Measurements from ENCODE around the gene TREX2. TPM values are rescaled to one million over a fixed set of nuclear protein-coding genes. Genes with fewer than 3 reads are reported as not detected.

TREX2 gene
- total and polyA plus RNA-seq, 2 experiments from 2014 or later: 0.81 to 1.7 TPM

DNA sequence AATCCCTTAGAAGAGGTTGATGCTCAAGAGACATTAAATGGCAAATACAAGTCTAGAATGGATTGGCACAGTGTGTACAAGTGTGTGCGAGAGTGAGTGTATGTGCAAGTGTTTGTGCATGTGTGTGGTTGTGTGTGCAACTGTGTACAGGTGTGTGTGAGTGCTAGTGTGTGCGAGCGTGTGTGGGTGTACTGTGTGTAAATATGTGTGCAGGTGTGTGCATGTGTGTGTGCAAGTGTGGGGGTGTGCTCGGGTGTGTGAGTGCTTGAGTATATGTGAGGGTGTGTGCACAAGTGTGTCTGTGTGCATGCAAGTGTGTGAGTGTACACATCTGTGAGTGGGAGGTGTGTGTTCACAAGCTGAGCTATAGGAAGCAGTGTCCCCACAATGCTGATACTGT is 5.9 kb downstream of the TREX2 start:
- no peak for TF ChIP-seq CREB1 (CRISPR knock-in tag; IDR thresholded peaks at IDR 0.05; ENCODE audit: low read depth)
- no peak for TF ChIP-seq POLR2AphosphoS5 (IDR thresholded peaks at IDR 0.05; ENCODE audit: low read depth)
- TF ChIP-seq EZH2 (IDR thresholded peaks at IDR 0.05; ENCODE audit: low read depth, unreplicated experiment): no peak
- no peak for TF ChIP-seq STAT1 (IDR thresholded peaks at IDR 0.05; ENCODE audit: unreplicated experiment)
- TF ChIP-seq EZH2phosphoT487 (IDR thresholded peaks at IDR 0.05; ENCODE audit: unreplicated experiment): no peak
- TF ChIP-seq, protein P1, sequence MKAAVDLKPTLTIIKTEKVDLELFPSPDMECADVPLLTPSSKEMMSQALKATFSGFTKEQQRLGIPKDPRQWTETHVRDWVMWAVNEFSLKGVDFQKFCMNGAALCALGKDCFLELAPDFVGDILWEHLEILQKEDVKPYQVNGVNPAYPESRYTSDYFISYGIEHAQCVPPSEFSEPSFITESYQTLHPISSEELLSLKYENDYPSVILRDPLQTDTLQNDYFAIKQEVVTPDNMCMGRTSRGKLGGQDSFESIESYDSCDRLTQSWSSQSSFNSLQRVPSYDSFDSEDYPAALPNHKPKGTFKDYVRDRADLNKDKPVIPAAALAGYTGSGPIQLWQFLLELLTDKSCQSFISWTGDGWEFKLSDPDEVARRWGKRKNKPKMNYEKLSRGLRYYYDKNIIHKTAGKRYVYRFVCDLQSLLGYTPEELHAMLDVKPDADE (IDR thresholded peaks at IDR 0.05): no peak
- no peak for TF ChIP-seq ZNF331 (CRISPR knock-in tag; IDR thresholded peaks at IDR 0.05; ENCODE audit: low read depth)
- no peak for TF ChIP-seq JUNB (IDR thresholded peaks at IDR 0.05; ENCODE audit: unreplicated experiment)
- TF ChIP-seq, protein P2, sequence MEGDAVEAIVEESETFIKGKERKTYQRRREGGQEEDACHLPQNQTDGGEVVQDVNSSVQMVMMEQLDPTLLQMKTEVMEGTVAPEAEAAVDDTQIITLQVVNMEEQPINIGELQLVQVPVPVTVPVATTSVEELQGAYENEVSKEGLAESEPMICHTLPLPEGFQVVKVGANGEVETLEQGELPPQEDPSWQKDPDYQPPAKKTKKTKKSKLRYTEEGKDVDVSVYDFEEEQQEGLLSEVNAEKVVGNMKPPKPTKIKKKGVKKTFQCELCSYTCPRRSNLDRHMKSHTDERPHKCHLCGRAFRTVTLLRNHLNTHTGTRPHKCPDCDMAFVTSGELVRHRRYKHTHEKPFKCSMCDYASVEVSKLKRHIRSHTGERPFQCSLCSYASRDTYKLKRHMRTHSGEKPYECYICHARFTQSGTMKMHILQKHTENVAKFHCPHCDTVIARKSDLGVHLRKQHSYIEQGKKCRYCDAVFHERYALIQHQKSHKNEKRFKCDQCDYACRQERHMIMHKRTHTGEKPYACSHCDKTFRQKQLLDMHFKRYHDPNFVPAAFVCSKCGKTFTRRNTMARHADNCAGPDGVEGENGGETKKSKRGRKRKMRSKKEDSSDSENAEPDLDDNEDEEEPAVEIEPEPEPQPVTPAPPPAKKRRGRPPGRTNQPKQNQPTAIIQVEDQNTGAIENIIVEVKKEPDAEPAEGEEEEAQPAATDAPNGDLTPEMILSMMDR (conservative IDR thresholded peaks at IDR 0.05; ENCODE audit: low read depth in 2 of 2): no peak
- TF ChIP-seq NANOG (IDR thresholded peaks at IDR 0.05; ENCODE audit: borderline replicate concordance): no peak
- no peak for TF ChIP-seq ZNF462 (CRISPR knock-in tag; IDR thresholded peaks at IDR 0.05)
- no peak for TF ChIP-seq REST (IDR thresholded peaks at IDR 0.05; ENCODE audit: unreplicated experiment)
- no peak for TF ChIP-seq ZNF114 (CRISPR knock-in tag; IDR thresholded peaks at IDR 0.05)
- Mint-ChIP-seq H3K9me3 (no peaks in the 10 kb centered on the region), H3K4me1 (no peaks in the 10 kb centered on the region), H3K27me3 (ENCODE audit: insufficient read depth, low read depth, poor library complexity) (peaks cover 3% of the 10 kb centered on the region), H3K36me3 (ENCODE audit: low read depth) (no peaks in the 10 kb centered on the region), H3K4me3 (no peak overlapping the region), H3K27ac (no peak overlapping the region)
- H4K20me1 ChIP-seq (replicated peaks; ENCODE audit: insufficient read depth): no peaks in the 10 kb centered on the region
- no peaks in the 10 kb centered on the region for H3K4me1 ChIP-seq (ENCODE audit: insufficient read depth)
- H3K36me3 ChIP-seq (ENCODE audit: insufficient read depth): no peaks in the 10 kb centered on the region
- no peaks in the 10 kb centered on the region for H3K79me2 ChIP-seq (replicated peaks; ENCODE audit: insufficient read depth)
- no peaks in the 10 kb centered on the region for H3K27me3 ChIP-seq (ENCODE audit: insufficient read depth)
- H3K27ac ChIP-seq (ENCODE audit: low read depth): no peak overlapping the region
- H3F3A ChIP-seq (replicated peaks; ENCODE audit: low read depth): no peaks in the 10 kb centered on the region
- ATAC-seq (no peak), DNase-seq (ENCODE audit: low spot score) (no peak)
- H3K4me3 ChIP-seq: no peak overlapping the region
- no peaks in the 10 kb centered on the region for H3K9me2 ChIP-seq (ENCODE audit: insufficient read depth)
- no peak overlapping the region for H2AFZ ChIP-seq
- H3K4me2 ChIP-seq: no peak overlapping the region

Data from GM23338 (cell line).